ENCODE data around the gene DNAJB6.

DNA sequence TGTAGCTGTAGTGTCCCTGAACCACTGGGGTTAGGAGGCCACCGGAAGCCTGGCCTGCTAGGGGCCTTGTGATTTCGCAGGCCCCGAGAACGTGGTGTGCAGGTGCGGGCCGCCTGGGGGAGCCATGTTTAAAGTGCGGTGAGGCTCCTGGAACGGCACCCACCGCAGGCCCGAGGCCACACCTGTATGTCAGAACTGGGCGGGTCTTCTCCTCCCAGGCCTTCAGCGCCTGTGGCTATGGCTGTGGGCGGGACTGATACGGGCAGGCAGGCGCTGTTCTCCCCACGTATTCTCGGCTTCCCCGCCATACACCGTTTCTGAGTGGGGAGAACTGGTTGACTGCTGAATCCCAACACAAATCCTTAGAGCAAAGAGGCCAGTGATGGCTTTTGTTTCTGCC lies 74.8 kb downstream of the DNAJB6 start:
- TF ChIP-seq POLR2AphosphoS5 (IDR thresholded peaks at IDR 0.05) (no peak), POLR2A (IDR thresholded peaks at IDR 0.05; ENCODE audit: low read depth) (no peak)
- TF ChIP-seq, protein P1, sequence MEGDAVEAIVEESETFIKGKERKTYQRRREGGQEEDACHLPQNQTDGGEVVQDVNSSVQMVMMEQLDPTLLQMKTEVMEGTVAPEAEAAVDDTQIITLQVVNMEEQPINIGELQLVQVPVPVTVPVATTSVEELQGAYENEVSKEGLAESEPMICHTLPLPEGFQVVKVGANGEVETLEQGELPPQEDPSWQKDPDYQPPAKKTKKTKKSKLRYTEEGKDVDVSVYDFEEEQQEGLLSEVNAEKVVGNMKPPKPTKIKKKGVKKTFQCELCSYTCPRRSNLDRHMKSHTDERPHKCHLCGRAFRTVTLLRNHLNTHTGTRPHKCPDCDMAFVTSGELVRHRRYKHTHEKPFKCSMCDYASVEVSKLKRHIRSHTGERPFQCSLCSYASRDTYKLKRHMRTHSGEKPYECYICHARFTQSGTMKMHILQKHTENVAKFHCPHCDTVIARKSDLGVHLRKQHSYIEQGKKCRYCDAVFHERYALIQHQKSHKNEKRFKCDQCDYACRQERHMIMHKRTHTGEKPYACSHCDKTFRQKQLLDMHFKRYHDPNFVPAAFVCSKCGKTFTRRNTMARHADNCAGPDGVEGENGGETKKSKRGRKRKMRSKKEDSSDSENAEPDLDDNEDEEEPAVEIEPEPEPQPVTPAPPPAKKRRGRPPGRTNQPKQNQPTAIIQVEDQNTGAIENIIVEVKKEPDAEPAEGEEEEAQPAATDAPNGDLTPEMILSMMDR (IDR thresholded peaks at IDR 0.05) = no peak

Data from esophagus muscularis mucosa (tissue), 3 donors.